Activated T-helper 9 cell treated with anti-CD3 and anti-CD28 coated beads, Interleukin-2, amount 50 U/mL, for 16 hours (primary cell): ENCODE results near the gene THYN1.
"Not testable (repeated sequence)": the region's sequence is repeated elsewhere in the genome, so short reads cannot be mapped to it uniquely, and the experiment has no call there.

ENCODE experiments used
- DNase-seq: peaks from one replicate; pipeline ENCODE4 v3.0.0-alpha.2; 2020; ENCODE audit warnings: low read depth

Gene THYN1

DNA sequence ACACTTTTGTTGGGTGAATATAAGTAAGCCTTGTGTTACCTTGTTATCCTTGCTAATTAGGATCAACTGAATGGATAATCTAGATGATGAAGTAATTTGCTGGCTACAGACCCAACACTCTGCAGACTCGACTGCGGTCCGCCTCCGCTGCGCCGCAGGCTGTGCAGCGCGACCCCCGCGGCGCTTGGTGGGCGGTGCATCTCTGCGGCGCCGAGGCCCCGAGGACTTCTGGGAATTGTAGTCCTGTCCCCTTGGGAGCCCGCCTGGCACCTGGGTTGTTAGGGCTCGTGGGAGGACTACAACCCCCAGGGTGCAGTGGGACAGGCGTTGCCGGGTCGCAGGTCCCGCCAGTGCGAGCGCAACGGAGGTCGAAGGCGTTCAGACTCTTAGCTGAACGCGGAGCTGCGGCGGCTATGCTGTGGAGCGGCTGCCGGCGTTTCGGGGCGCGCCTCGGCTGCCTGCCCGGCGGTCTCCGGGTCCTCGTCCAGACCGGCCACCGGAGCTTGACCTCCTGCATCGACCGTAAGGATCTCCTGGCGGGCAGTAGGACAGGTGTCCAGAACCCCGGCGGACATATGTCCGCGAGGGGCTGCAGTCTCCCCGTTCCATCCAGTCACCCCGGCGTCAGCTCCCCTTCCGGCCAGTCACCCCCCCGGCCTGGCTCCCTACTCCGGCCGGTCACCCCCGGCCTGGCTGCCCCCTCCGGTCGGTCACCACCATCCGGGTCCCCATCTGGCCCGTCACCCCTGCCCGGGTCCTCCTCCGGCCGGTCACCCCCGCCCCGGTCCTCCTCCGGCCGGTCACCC lies at the start of gene THYN1, which contains the start of gene ACAD8:
Gene THYN1, minus strand, starts transcription at position 165 of the 806 bp plus-strand sequence. CDS start 470 bp downstream, outside the sequence.
Gene ACAD8, plus strand, starts transcription at position 381 of the 806 bp plus-strand sequence. Its CDS starts 33 bp downstream, at position 414.
- DNase-seq = peak; percentile 93

DNA sequence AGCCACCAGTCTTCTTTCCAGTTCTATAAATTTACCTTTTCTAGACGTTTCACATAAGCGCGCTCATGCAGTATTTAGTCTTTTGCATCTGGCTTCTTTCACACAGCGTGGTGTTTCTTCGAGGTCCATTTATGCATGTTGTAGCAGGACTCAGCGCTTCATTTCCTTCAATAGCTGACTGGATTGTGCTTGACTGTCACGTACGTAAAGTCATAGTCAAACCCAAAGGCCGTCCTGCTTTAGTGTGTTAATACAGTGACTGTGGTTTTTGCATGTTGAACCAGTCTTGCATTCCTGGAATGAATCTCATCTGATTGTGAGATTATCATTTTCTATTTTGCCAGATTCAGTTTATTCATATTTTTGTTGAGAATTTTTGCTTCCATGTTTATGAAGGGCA lies 41.5 kb upstream of the THYN1 start:
- DNase-seq = no peak

DNA sequence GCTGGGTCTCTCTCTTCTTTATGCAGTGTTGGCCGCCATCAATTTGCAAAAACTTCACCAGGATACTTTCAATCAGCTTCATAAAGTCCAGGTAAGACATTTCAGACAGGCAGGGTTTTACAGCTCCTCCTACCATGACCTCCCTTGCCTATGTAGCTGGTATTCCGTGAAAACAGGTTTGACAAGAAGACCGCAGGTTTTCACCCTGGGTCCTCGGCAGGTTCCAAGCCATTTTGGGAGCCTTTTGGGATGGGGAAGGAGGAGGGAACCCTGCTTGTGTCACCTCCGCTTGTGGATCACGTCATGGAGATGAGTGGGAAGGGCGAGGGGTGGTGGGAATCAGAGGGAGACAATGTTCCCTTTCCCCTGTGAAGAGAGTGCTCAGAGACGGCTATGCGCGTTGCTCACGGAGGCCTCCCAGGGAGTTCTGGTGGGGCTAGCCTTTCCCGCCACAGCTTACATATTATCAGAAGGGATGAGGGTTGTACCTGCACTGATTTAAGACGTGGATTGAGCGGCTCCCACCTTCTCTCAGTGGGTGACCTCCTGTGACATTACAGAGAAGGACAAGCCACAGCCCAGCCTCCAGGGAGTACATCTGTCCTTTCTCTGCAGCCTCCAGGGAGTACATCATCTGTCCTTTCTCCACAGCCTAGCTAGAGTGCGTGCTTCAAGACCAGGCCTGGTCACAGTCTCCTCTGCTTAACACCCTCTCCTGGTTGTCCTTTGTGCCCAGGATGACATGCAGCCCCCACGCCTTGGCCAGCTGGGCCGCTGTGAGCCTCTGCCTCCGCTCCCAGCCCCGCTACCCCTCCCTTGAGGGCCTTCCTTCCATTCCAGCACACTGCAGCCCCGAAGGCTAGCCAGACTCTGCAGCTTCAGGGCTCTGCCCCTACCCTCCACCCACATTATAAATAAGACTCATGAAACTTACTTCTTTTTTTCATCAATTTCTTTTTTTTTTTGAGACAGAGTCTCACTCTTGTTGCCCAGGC lies 40.3 kb upstream of the THYN1 start:
- DNase-seq = no peak

DNA sequence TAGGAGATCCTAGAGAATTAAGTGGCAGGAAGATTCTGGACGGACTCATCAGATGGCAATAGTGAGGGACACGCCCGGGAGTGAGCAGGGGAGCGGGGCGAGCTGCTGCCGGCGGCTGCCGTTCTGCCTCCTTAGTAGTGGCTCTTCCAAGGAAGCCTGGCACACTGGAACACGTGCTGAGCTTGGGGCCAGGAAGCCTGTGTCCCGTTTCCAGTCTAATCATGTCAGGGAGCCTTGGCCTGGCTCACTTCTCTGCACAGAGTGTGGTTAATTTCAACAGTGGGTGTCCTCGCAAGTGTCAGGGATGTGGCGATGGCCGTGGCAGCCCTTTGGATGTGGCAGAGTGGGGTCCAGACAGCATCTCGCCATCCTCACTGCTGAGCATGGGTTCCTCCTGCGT lies 39.5 kb upstream of the THYN1 start:
- DNase-seq = no peak

DNA sequence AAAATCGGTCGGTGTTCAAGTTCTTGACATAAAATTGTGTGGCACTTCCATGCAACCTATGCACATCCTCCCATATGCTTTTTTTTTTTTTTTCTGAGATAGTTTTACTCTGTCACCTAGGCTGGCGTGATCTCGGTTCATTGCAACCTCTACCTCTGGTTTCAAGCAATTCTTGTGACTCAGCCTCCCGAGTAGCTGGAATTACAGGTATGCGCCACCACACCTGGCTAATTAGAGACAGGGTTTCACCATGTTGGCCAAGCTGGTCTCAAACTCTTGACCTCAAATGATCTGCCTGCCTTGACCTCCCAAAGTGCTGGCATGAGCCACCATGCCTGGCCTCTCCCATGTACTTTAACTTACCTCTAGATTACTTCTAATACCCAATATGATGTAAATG lies 38.0 kb upstream of the THYN1 start:
- no peak for DNase-seq

DNA sequence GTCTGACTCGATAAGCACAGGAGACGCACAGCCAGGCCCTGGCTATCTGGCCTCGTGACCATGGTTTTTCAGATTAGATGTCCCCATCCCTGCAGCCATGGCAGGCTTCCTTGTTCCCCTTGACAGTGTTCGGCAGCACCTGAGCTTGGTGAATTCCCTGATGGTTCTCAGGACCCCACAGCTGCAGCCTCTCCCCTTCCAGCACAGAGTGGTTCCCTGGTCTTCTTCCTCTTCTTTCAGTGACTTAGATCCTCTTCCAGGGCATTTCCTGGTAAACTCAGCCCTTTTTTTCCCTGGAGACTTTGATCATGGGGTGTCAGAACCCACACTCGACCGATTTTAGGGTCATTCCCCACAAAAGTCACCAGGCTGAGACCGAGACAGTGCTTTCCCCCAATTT lies 37.5 kb upstream of the THYN1 start:
- no peak for DNase-seq

DNA sequence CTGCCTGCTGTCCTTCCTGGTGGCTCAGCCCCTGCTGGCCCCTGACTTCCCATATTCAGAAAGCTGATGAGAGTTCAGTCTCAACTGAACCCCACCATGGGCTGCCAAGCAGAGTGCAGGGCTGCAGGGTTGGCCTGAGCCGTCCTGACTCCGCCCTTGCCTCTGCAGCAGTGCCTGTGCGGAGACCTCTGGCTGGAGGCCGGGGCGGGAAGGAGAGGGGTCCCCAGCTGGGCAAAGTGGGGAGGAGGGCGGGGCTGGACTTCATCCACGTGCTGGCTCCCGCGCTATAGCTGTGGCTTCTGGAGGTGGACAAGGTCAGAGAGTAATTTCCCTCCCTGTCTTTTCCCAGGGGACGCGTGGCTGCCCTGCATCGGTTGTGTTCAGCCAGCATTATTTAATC lies 36.6 kb upstream of the THYN1 start:
- no peak for DNase-seq

DNA sequence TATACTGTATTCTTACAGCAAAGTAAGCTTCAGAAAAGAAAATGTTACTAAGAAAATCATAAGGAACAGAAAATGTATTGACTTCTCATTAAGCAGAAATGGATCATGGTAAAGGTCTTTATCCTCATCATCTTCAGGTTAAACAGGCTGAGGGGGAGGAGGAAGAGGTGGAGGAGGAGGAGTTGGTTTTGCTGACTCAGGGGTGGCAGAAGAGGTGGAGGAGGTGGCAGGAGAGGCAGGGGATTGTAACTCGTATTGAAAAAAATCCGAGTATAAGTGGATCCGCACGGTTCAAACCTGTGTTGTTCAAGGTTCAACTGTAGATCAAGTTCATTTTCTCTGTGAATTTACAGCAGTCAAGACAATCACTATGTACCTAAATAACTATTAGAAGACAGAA lies 36.0 kb upstream of the THYN1 start:
- no peak for DNase-seq

DNA sequence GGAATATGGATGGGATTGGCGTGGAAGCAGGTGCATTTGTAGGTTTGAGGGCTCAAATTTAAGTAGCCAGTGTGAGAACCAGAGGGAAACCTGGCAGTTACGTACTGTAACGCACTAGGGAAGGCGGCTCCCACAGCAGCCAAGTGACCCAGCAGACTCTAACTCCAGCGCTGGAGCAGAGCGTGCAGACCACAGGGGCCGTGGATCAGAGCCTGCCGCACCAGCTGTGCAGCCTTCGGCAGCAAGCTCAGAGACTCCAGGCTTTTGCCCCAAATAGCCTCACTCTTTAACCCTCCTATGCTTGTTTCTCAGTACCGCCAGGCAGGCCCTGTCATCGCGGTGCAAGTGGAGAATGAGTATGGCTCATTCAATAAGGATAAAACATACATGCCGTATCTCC lies 35.3 kb upstream of the THYN1 start:
- DNase-seq = no peak

DNA sequence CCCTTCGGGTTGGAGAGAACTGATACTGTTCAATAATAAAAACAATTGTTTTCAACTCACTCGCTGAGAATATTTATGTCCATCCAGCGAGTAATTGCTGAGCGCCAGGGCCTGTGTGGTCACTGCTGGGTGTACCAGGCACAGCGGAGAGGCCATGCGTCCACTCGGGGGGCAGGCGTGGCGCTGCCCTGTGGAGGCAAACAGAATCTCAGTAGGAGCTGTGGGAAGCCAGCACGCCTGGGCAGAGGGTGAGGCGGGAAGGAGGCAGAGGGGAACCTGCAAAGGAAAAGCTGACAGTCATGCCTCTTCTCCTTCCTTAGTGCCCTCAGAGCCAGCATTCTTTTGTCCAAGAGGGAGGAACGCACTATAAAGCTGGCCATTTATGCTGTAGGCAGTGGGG lies 34.4 kb upstream of the THYN1 start:
- DNase-seq = no peak

DNA sequence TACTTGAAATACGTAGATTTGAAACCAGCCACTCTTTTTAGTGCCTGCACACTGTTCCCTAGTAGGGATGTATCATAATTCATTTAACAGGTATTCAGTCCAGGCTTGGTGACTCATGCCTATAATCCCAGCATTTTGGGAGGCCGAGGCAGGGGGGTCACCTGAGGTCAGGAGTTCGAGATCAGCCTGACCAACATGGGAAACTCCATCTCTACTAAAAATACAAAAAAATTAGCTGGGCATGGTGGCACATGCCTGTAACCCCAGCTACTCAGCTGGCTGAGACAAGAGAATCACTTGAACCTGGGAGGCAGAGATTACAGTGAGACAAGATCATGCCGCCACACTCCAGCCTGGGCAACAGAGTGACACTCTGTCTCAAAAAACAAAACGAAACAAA lies 31.2 kb upstream of the THYN1 start:
- not testable (repeated sequence) for DNase-seq

DNA sequence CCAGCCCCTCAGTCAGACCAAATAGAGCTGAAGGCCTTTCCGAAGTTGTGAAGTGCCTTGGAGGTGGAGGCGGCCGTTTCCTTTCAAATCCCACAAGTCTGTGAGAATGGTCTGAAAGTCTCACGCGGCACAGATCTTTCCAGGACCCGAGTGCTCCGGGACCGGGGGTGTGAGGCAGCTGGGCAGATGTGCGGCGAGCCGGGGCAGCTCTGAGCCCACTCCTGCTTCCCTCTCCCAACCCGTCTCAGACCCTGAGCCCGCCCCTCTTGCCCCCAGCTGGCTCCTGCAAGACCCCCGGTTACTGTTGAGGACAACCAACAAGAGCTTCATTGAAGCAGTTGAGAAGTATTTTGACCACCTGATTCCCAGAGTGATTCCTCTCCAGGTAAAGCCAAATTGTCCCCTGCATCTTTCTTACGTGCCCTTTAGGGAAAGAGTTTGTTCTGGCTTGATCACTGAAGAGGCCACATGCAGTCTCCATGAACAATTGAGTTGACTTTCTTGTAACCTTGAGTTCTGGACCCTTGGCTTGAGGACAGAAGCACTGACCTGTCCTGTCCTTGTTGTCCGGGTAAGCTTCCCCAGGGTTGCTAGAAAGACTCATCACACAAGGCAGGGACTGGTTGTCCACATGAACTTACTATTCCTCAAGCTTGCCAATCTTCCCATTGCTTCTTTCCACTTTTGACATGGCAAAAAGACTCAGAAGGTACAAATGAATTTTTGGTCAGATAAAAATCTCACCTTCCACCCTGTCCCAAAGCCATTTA lies 30.5 kb upstream of the THYN1 start:
- DNase-seq = no peak

DNA sequence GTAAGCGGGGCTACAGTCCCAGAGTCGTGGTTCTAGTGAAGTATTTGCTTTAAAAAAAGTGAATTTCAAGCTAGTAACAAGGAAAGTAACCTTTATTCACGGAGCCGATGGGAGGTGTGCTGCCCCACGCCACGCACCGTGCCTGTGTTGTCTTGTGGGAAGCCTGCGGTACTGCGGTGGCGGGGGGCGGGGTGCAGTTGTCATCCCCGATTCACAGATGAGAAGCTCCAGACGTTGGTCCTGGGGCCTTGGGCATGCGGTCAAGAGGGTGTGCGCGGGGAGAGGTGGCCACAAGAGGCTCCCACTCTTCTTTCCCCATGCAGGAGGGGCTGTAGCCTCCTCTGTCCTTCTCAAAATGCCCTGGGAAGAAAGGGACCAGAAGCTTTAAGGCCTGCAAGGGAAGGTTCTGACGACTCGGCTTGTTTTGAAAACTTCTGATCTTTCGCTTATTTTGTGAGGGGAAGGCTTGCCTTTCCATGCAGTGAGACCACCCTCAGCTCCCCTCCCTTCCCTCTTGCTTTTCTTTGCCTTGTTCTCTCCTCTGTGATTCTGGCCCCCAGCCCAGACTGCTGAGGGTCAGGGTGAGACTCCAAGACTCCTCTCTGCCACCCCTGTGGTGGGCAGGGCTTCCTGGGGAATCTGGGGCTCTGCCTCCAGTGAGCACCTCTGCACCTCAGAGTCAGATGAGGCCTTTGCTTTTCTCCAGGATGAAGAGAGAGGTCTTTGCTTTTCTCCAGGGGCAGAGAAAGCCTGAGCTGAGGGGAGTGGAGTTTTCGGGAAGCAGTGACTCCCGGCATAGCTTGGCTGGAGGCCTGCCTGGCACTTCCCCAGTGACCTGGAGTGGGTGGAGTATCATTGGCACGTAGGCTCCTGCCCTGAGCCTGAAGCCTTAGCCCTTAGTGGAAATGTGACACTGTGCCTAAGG lies 29.2 kb upstream of the THYN1 start:
- no peak for DNase-seq

DNA sequence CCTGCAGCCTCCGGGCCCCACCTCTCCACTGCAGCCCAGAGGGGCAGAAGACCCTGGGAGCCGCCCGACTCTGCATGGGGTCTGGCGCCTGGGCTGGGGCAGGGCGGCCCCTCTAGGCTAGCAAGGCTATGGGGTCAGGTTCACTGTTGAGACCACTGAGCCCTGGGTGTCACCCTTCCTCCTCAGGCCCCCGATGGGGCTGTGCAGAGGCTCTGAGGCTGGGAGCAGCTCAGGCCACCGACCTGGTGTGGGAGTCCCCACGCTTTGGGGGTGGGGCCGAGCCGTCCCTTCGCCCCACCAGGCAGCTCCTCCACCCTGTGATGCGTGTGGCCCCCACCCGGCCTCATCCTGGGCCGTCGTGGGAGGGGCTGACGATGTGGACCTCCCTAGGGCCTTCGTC lies 28.5 kb upstream of the THYN1 start:
- not testable (repeated sequence) for DNase-seq

DNA sequence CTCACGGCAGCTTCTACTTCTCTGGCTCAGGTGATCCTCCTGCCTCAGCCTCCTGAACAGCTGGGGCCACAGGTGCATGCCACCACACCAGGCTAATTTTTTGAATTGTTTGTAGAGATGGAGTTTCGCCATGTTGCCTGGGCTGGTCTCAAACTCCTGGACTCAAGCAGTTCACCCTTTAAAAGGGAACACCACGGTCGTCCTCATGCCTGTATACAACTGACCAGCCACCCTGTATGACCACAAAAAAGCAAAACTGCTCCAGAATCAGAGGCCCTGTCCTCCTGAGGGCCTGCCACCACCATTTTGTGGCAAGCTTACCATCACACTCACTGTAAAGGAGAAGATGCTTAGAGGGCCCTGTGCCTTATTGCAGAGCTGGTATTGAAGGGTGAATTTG lies 25.2 kb upstream of the THYN1 start:
- no peak for DNase-seq

DNA sequence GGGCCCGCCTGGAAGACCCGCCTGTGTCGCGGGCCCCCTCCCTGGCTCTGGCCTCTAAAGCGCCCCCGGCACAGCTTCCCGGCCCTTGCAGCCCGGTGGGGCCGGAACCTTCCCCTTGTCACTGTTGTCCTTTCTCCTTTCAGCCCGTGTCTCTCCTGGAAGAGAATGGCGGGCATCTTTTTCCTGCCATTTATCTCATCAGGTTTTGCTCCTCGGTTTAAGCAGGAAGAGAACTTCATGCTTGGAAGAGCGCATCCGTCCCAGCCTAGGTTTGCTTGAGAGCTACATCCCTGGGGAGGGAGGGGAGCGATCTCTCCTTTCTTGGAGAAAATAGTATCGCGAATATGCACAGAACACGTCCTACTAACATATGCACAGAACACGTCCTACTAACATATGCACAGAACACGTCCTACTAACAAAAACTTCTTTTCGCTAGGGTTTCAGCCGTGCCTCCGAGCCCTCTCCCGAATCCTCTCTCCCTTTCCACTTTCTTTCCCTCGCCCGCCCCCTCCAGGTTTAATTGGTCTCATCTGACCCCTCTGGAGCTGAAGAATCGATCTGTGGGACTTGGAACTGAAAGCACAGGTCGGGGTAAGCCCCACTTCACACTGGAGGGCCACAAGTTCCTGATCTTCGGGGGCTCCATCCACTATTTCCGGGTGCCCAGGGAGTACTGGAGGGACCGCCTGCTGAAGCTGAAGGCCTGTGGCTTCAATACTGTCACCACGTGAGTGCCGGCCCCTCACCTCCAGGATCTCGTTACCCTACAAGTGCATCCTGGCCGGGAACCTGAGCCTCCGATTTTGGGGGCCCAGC lies 24.2 kb upstream of the THYN1 start:
- no peak for DNase-seq

DNA sequence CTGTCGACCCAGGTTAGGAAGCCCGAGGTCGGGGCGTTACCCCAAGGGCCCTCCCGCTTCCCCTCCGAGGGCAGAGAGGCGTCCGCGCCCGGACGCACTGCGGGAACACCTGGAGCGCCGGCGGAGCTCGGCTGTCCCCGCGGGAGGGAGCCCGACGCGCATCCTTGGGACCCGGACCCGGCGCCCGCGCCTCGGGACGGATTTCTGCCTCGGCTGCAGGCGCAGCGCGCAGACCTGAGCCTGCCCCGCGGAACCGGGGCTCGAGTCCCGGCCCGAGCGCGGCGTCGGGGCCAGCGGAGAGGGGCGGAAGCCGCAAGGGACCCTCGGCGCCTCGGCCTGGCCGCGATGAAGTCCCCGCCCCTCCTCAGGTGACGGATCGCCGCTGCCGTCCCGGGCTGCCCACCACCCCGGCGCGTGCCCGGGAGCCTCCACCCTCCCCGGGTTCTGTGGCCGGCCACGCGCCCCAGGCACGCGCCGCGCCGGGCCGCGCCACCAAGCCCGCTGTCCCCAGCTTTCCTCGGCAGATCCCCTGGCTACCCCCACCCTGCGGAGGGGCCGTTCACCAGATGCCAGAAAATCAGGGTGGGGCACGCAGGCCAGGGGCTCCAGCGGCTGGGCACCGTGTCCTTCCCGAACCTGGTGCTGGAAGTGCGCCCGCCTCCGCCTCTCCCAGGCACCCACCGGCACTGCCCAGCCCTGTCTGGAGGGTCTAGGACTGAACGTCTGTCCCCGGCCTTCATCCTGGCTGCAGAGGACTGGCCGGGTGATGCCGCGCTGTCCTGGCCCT lies 23.4 kb upstream of the THYN1 start:
- DNase-seq = no peak

DNA sequence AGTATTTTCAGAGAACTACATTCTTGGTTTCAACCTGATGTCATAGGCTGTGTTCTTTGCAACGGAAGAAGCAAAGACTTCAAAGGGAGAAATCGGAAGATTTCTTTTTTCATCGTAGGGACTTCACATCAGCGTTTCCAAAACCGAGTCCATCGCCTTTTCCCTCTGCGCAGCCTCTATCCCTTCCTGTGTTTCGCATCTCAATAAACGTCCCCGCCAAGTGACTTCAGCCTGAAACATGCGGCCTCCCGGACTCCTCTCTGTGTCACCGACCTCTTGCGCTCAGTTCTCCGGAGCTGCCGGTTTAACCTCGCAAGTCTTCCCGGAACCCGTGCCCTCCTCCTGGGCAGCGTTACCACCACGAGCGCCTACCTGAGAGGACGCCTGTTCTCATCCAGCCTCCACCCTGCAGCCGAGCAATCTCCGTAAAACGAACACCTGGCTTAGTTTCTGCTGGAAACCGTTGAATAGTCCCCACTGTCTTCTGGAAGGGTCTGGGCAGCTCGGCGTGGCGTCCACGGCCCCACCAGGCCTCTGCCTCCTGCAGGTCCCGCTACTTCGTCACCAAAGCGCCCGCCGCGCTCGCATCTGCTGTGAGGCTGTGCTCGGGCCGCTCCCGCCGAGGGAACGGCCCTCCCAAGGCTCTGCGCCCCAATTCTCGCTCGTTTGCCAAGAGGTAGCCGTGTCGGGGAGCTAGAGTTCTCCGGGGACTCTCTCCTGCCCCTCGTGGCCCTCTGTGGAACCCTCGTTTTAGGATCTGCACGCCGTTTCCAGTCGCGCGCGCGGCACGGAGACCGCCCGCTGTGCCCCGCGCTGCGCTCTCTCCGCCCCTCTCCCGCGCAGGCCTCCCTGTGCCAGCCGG lies 22.6 kb upstream of the THYN1 start, which contains the start of gene GLB1L3:
Gene GLB1L3, plus strand, starts transcription at position 846 of the 862 bp plus-strand sequence. CDS start 362 bp downstream, outside the sequence.
- peak; percentile 68 for DNase-seq
